Kidney (tissue), 14 donors: Measurements from ENCODE around the gene FOXN3. TPM values are rescaled to one million over a fixed set of nuclear protein-coding genes. Genes with fewer than 3 reads are reported as not detected.

Experiments
- DNase-seq, 5 donors: peaks; one replicate each; pipeline ENCODE4 v3.0.0-alpha.2; 2013 to 2020
- FAIRE-seq: peaks from 2 replicates; lab custom pipeline; 2012; peaks lifted over from hg19 to GRCh38; lab: Jason Lieb, UNC
- H3K27ac ChIP-seq, 2 donors: one replicate each; pipeline ENCODE4 v1.7.0; 2013; ENCODE audit warnings: low read depth in 2 of 2, low read length in 2 of 2, inconsistent platforms in 1 of 2
- H3K27me3 ChIP-seq: one replicate; pipeline ENCODE4 v1.7.1; 2013; ENCODE audit warnings: low read length, inconsistent platforms; ENCODE audit not compliant: control insufficient read depth, insufficient read depth
- H3K36me3 ChIP-seq, 3 donors: one replicate each; pipeline versions ENCODE4 v1.7.0 to v1.7.1; 2013; ENCODE audit warnings: low read length in 3 of 3, control low read depth in 1 of 3, inconsistent platforms in 1 of 3; ENCODE audit not compliant: insufficient read depth in 3 of 3, control insufficient read depth in 2 of 3
- H3K4me1 ChIP-seq, 3 donors: one replicate each; pipeline versions ENCODE4 v1.7.0 to v1.7.1; 2013; ENCODE audit warnings: low read length in 3 of 3, inconsistent platforms in 1 of 3, low read depth in 1 of 3; ENCODE audit not compliant: control insufficient read depth in 2 of 3, insufficient read depth in 2 of 3
- H3K4me3 ChIP-seq, 3 donors: one replicate each; pipeline versions ENCODE4 v1.7.0 to v1.8.1; 2013; ENCODE audit warnings: low read length in 3 of 3, control low read depth in 1 of 3, inconsistent platforms in 1 of 3
- H3K9ac ChIP-seq, 3 donors: one replicate each; pipeline versions ENCODE4 v1.7.0 to v1.7.1; 2013; ENCODE audit warnings: low read length in 3 of 3, control low read depth in 1 of 3, inconsistent platforms in 1 of 3
- H3K9me3 ChIP-seq, 3 donors: one replicate each; pipeline versions ENCODE4 v1.7.0 to v1.7.1; 2013; ENCODE audit warnings: low read length in 3 of 3, control low read depth in 1 of 3, inconsistent platforms in 1 of 3; ENCODE audit not compliant: control insufficient read depth in 2 of 3, insufficient read depth in 1 of 3
- CTCF ChIP-seq: IDR thresholded peaks from 3 replicates; pipeline ENCODE4 v1.5.1; 2012; ENCODE audit warnings: mild to moderate bottlenecking, moderate library complexity, borderline replicate concordance; ENCODE audit not compliant: insufficient read depth; ENCODE audit errors: extremely low read depth
- intact Hi-C: fragments of 100-400 bp; cut with DNase I; formaldehyde crosslinking; loops from one replicate; pipeline ENCODE4 v1.11.1; 2022
- polyA plus RNA-seq: library from polyadenylated mRNA; stranded (reverse); fragments of 350-450 nt; fragmentation: Illumina TruSeq; extraction: RNeasy Lipid Tissue Mini Kit (QIAGEN cat#74804); gene quantifications from one replicate; pipeline ENCODE4 v1.2.3, GENCODE V29; 2014; ENCODE audit warnings: low read depth, low replicate concordance; ENCODE audit not compliant: insufficient read depth
- total RNA-seq: library from RNA; stranded (reverse); fragmentation: NEBNext Ultra II Directional; extraction: Animal tissue kit (Norgen Biotek cat#: 25700); gene quantifications from one replicate; pipeline ENCODE4 v1.2.1, GENCODE V29; 2021
- donor health status: control.
- donor health status: control.
- donor health status: control.
- donor health status: control.
- donor health status: control.
- donor health status: DM: yes; HTN: yes; CAD: no.
- donor health status: Normal renal cell carcinoma (clear cell type).

FOXN3 gene
- total and polyA plus RNA-seq, 2 donors from 2014 or later: 6.4 to 50.1 TPM

GRCh38 chr14:89308232-89308959, 108.6 kb downstream of the FOXN3 start:
- no peaks in the 10 kb centered on the region for H3K36me3 ChIP-seq
- no peak overlapping the region for H3K9ac ChIP-seq
- no peak overlapping the region for H3K27ac ChIP-seq
- TF ChIP-seq CTCF: no peak
- no peak for FAIRE-seq
- peaks cover 4 to 18% (median 5%) of the 10 kb centered on the region in 3 donors for H3K4me1 ChIP-seq
- H3K4me3 ChIP-seq: no peak overlapping the region
- intact Hi-C loops: no loop called here
- no peak for DNase-seq
- H3K27me3 ChIP-seq: no peaks in the 10 kb centered on the region
- no peaks in the 10 kb centered on the region for H3K9me3 ChIP-seq

GRCh38 chr14:89307409-89307808, 109.6 kb downstream of the FOXN3 start:
- intact Hi-C loops: no loop called here
- H3K36me3 ChIP-seq: no peaks in the 10 kb centered on the region
- H3K27ac ChIP-seq: no peak overlapping the region
- no peak overlapping the region for H3K9ac ChIP-seq
- H3K9me3 ChIP-seq: no peaks in the 10 kb centered on the region
- TF ChIP-seq CTCF: no peak
- no peak for DNase-seq
- peaks cover 4 to 25% (median 13%) of the 10 kb centered on the region in 3 donors for H3K4me1 ChIP-seq
- FAIRE-seq: no peak
- no peak overlapping the region for H3K4me3 ChIP-seq
- H3K27me3 ChIP-seq: no peaks in the 10 kb centered on the region

DNA sequence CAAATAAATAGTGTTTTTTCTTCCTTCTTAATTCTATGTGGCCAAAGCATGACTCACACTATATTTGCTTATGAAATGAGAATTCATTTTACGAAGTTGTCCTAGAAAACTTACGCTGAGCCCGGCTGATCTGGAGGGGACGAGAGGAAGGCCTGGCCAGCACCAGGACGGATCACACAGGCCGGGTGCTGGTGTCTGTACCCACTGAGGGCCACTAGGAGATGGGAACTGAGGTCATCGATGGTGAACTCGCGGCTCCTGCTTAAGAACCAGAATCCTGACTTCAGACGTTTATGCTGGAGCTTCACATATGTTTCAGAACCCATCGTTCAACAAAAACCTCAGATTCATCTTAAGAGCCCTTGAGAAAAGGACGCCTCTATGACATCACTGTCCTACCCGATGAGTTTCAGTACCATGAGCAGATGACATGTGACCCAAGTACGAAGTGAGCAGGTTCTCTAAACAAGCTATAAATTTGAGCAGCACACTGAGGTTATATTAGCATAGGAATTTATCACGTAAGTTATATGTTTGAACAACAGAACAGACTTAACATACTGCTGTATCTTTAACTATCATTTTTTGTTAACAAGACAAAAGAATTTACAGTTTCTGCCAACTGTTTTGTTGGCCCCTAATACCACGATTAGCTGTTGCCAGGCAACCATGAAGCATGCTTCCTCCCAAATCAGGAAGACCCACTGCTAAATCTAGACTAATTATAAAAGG, 111.9 kb downstream of the FOXN3 start:
- H3K9ac ChIP-seq: no peak overlapping the region
- FAIRE-seq: no peak

More for the DNA sequence above, 111.9 kb downstream of the FOXN3 start:
- intact Hi-C loops: no loop called here
- DNase-seq: peak in 2 of 5 donors; percentile 68 to 87
- no peaks in the 10 kb centered on the region for H3K9me3 ChIP-seq
- peak overlapping the region; percentile 36 to 78 for H3K27ac ChIP-seq
- no peaks in the 10 kb centered on the region for H3K27me3 ChIP-seq
- no peak for TF ChIP-seq CTCF
- no peak overlapping the region for H3K4me3 ChIP-seq
- H3K36me3 ChIP-seq: no peaks in the 10 kb centered on the region
- H3K4me1 ChIP-seq: peaks cover 4 to 25% (median 13%) of the 10 kb centered on the region in 3 donors
